Calu3 (cell line): ENCODE results near the gene ATP6V1B1. TPM values are rescaled to one million over a fixed set of nuclear protein-coding genes. Genes with fewer than 3 reads are reported as not detected.

ENCODE experiments used
- BruUV-seq: library from RNA; stranded (reverse); fragments of 400-500 nt; replicated peaks from 2 replicates; lab custom pipeline; 2021; lab: Mats Ljungman, UMichigan
- CTCF ChIA-PET: fragments of 300-600 bp; sonication (Branson Sonifier 250); formaldehyde crosslinking; loops from one replicate; lab custom pipeline; 2022; ENCODE audit warnings: antibody characterized with exemption; lab: Charles Lee
- DNase-seq: peaks from one replicate; pipeline ENCODE4 v3.0.0; 2022
- H3K27ac Mint-ChIP-seq: one replicate; pipeline ENCODE4 v1.8.0; 2022; ENCODE audit warnings: mixed read lengths; ENCODE audit not compliant: unreplicated experiment
- H3K27me3 Mint-ChIP-seq: one replicate; pipeline ENCODE4 v1.8.0; 2022; ENCODE audit warnings: mixed read lengths; ENCODE audit not compliant: unreplicated experiment
- H3K36me3 Mint-ChIP-seq: one replicate; pipeline ENCODE4 v1.8.0; 2022; ENCODE audit warnings: mild to moderate bottlenecking, moderate library complexity, mixed read lengths; ENCODE audit not compliant: insufficient read depth, unreplicated experiment
- H3K4me1 Mint-ChIP-seq: one replicate; pipeline ENCODE4 v1.8.0; 2022; ENCODE audit warnings: mild to moderate bottlenecking, low read depth, mixed read lengths; ENCODE audit not compliant: unreplicated experiment
- H3K4me3 Mint-ChIP-seq: one replicate; pipeline ENCODE4 v1.8.0; 2022; ENCODE audit warnings: mild to moderate bottlenecking, low read depth, moderate library complexity, mixed read lengths; ENCODE audit not compliant: unreplicated experiment
- H3K9me3 Mint-ChIP-seq: one replicate; pipeline ENCODE4 v1.8.0; 2022; ENCODE audit warnings: low read depth, mixed read lengths; ENCODE audit not compliant: unreplicated experiment
- CTCF ChIP-seq: fragments of 200-600 bp; IDR thresholded peaks from one replicate; pipeline ENCODE4 v1.8.0; 2022; ENCODE audit warnings: antibody characterized with exemption; ENCODE audit not compliant: unreplicated experiment
- intact Hi-C: fragments of 100-400 bp; cut with micrococcal nuclease; formaldehyde crosslinking; loops from one replicate; pipeline ENCODE4 v1.10.0; 2022; ENCODE audit not compliant: unreplicated experiment
- total RNA-seq: library from RNA; stranded (reverse); gene quantifications from 2 replicates; pipeline ENCODE4 v1.2.3, GENCODE V29; 2022

ATP6V1B1 gene
- total RNA-seq, 1 experiment from 2014 or later = not detected

GRCh38 chr2:70943205-70943871, 7.6 kb downstream of the ATP6V1B1 start:
- Mint-ChIP-seq H3K36me3 (no peaks in the 10 kb centered on the region), H3K9me3 (no peaks in the 10 kb centered on the region), H3K4me1 (peaks cover 16% of the 10 kb centered on the region), H3K27ac (no peak overlapping the region), H3K27me3 (peaks cover 72% of the 10 kb centered on the region), H3K4me3 (no peak overlapping the region)
- no TSS peak for BruUV-seq
- intact Hi-C loops = no loop called here
- no peak for DNase-seq
- no peak for TF ChIP-seq CTCF
- CTCF ChIA-PET = no interaction called here

- CTCF ChIA-PET = no interaction called here
- Mint-ChIP-seq H3K27ac (no peak overlapping the region), H3K9me3 (no peaks in the 10 kb centered on the region), H3K36me3 (no peaks in the 10 kb centered on the region), H3K4me1 (peaks cover 17% of the 10 kb centered on the region), H3K4me3 (no peak overlapping the region), H3K27me3 (peaks cover 71% of the 10 kb centered on the region)
- no peak for TF ChIP-seq CTCF
- intact Hi-C loops = no loop called here
- DNase-seq = no peak
- BruUV-seq = no TSS peak
Measured at GRCh38 chr2:70944111-70944690, 8.5 kb downstream of the ATP6V1B1 start.

GRCh38 chr2:70946832-70947442, 11.2 kb downstream of the ATP6V1B1 start:
- no peak overlapping the region for H3K27ac Mint-ChIP-seq
- H3K9me3 Mint-ChIP-seq = no peaks in the 10 kb centered on the region
- H3K27me3 Mint-ChIP-seq = peaks cover 49% of the 10 kb centered on the region
- TF ChIP-seq CTCF = peak; percentile 78
- BruUV-seq = no TSS peak
- DNase-seq = peak; percentile 56
- no peak overlapping the region for H3K4me3 Mint-ChIP-seq
- intact Hi-C loops = loop anchor here (1.0 to 2.0 kb wide), 3 partner anchors 76 to 158 kb away; no protein-coding TSS in a partner anchor
- no peaks in the 10 kb centered on the region for H3K36me3 Mint-ChIP-seq
- CTCF ChIA-PET = interaction anchor here (1.7 kb wide), 1 partner anchor 82 kb away, joined by 7 read pairs; no protein-coding TSS in a partner anchor
- H3K4me1 Mint-ChIP-seq = peaks cover 17% of the 10 kb centered on the region

GRCh38 chr2:70947556-70948184, 12.0 kb downstream of the ATP6V1B1 start:
- no TSS peak for BruUV-seq
- intact Hi-C loops = loop anchor here (1.0 to 2.0 kb wide), 3 partner anchors 76 to 159 kb away; no protein-coding TSS in a partner anchor
- Mint-ChIP-seq H3K36me3 (no peaks in the 10 kb centered on the region), H3K27me3 (peaks cover 41% of the 10 kb centered on the region), H3K4me1 (peaks cover 17% of the 10 kb centered on the region), H3K27ac (no peak overlapping the region), H3K9me3 (no peaks in the 10 kb centered on the region), H3K4me3 (no peak overlapping the region)
- no peak for TF ChIP-seq CTCF
- CTCF ChIA-PET = interaction anchor here (0.6 to 1.7 kb wide), 9 partner anchors 18 to 685 kb away, joined by 3 to 12 read pairs (median 5); no protein-coding TSS in a partner anchor
- no peak for DNase-seq
